T-cell (primary cell): ENCODE measurements around the gene GABRD. TPM values are rescaled to one million over a fixed set of nuclear protein-coding genes. Genes with fewer than 3 reads are reported as not detected.
"Not testable (repeated sequence)": the region's sequence is repeated elsewhere in the genome, so short reads cannot be mapped to it uniquely, and the experiment has no call there.

Source experiments
- ATAC-seq, 4 experiments: fragments of 200-7000 bp in 3 of 4; fragments of 150-1000 bp in 1 of 4; cut with Tn5 transposase; replicated peaks in 1 of 4; 1 replicate in 3 of 4; 2 replicates in 1 of 4; pipeline ENCODE4 v1.10.0; 2021; ENCODE audit warnings: moderate library complexity in 3 of 4, mild to moderate bottlenecking in 2 of 4, moderate number of reproducible peaks in 1 of 4
- CTCF ChIA-PET, 2 donors: fragments of 300-600 bp; sonication (Branson Sonifier 250); formaldehyde crosslinking; loops; one replicate each; lab custom pipeline; 2022; ENCODE audit warnings: antibody characterized with exemption in 2 of 2; lab: Charles Lee
- POLR2A ChIA-PET, 2 donors: fragments of 300-600 bp; sonication (Branson Sonifier 250); formaldehyde crosslinking; loops; one replicate each; lab custom pipeline; 2022; ENCODE audit warnings: antibody characterized with exemption in 2 of 2; lab: Charles Lee
- DNase-seq, 35 experiments: peaks; one replicate each; pipeline versions ENCODE4 v3.0.0 to v3.0.0-alpha.2; 2013 to 2023
- H3K27ac ChIP-seq: one replicate; pipeline ENCODE4 v1.5.1; 2013; ENCODE audit warnings: low read length
- H3K27me3 ChIP-seq, 2 experiments: replicated peaks in 1 of 2; 1 replicate in 1 of 2; 2 replicates in 1 of 2; pipeline versions ENCODE4 v1.6.1 to v1.7.0; 2013; ENCODE audit warnings: low read length in 1 of 2, mixed read lengths in 1 of 2; ENCODE audit not compliant: control insufficient read depth in 2 of 2, insufficient read depth in 2 of 2; ENCODE audit errors: extremely low read depth in 1 of 2
- H3K36me3 ChIP-seq, 2 donors: 1 replicate in 1 of 2; 2 replicates in 1 of 2; pipeline versions ENCODE4 v1.6.1 to v1.7.0; 2013; ENCODE audit warnings: low read length in 1 of 2; ENCODE audit not compliant: control insufficient read depth in 2 of 2, insufficient read depth in 1 of 2; ENCODE audit errors: extremely low read depth in 1 of 2
- H3K4me1 ChIP-seq, 2 experiments: 1 replicate in 1 of 2; 2 replicates in 1 of 2; pipeline versions ENCODE4 v1.6.1 to v1.7.0; 2013; ENCODE audit warnings: low read length in 2 of 2, mixed read lengths in 1 of 2; ENCODE audit not compliant: insufficient read depth in 2 of 2, control insufficient read depth in 1 of 2; ENCODE audit errors: extremely low read depth in 1 of 2
- H3K4me3 ChIP-seq, 2 donors: 1 replicate in 1 of 2; 2 replicates in 1 of 2; pipeline versions ENCODE4 v1.5.1 to v1.7.0; 2013; ENCODE audit warnings: mild to moderate bottlenecking in 2 of 2, low read length in 1 of 2, moderate library complexity in 1 of 2; ENCODE audit not compliant: control insufficient read depth in 1 of 2; ENCODE audit errors: extremely low read depth in 1 of 2
- H3K9me3 ChIP-seq: 2 replicates; pipeline ENCODE4 v1.7.0; 2013
- H3K27ac Mint-ChIP-seq, 2 donors: one replicate each; pipeline ENCODE4 v1.8.0; 2020 to 2021; ENCODE audit warnings: mild to moderate bottlenecking in 2 of 2, mixed read lengths in 2 of 2
- H3K27me3 Mint-ChIP-seq, 2 donors: one replicate each; pipeline ENCODE4 v1.8.0; 2021 to 2022; ENCODE audit warnings: mixed read lengths in 2 of 2
- H3K36me3 Mint-ChIP-seq: one replicate; pipeline ENCODE4 v1.8.0; 2021; ENCODE audit warnings: mixed read lengths
- H3K4me1 Mint-ChIP-seq, 3 donors: one replicate each; pipeline ENCODE4 v1.8.0; 2020 to 2022; ENCODE audit warnings: mixed read lengths in 3 of 3, mild to moderate bottlenecking in 1 of 3
- H3K4me3 Mint-ChIP-seq, 3 donors: one replicate each; pipeline ENCODE4 v1.8.0; 2020 to 2022; ENCODE audit warnings: mild to moderate bottlenecking in 3 of 3, mixed read lengths in 3 of 3, moderate library complexity in 3 of 3
- H3K9me3 Mint-ChIP-seq, 3 donors: one replicate each; pipeline ENCODE4 v1.8.0; 2020 to 2022; ENCODE audit warnings: mixed read lengths in 3 of 3
- WGBS: methylation state at CpG from one replicate; pipeline ENCODE4 v1.1.5; 2013; ENCODE audit warnings: missing lambda C conversion rate; ENCODE audit not compliant: insufficient coverage; 5-methylcytosine and 5-hydroxymethylcytosine counted together
- total RNA-seq, 35 experiments: library from RNA in 6 of 35; stranded (reverse) in 6 of 35; fragments of 120-200 nt in 1 of 35; gene quantifications; one replicate each; pipeline versions ENCODE4 v1.2.1 to v1.2.4 and lab custom pipeline; 2013 to 2026

GABRD gene
- total RNA-seq, 5 donors from 2014 or later (not counting 1 experiment from before 2014, with no cell fraction given): 1.1 TPM; not detected in 4

- H3K36me3 Mint-ChIP-seq: no peaks in the 10 kb centered on the region
- H3K27ac ChIP-seq: no peak overlapping the region
- H3K9me3 ChIP-seq: no peaks in the 10 kb centered on the region
- peaks cover 7% of the 10 kb centered on the region in 2 donors for H3K27me3 Mint-ChIP-seq
- WGBS: 95% methylated on average over 41 of the region's 61 CpGs
- DNase-seq (no peak), ATAC-seq (no peak)
- H3K4me3 Mint-ChIP-seq: no peak overlapping the region
- peaks cover 0 to 15% of the 10 kb centered on the region in 2 experiments for H3K27me3 ChIP-seq
- H3K9me3 Mint-ChIP-seq: no peaks in the 10 kb centered on the region
- H3K4me3 ChIP-seq: no peak overlapping the region
- no peak overlapping the region for H3K27ac Mint-ChIP-seq
- H3K4me1 ChIP-seq: no peaks in the 10 kb centered on the region
- H3K36me3 ChIP-seq: no peaks in the 10 kb centered on the region
- ChIA-PET CTCF (no interaction called here), POLR2A (no interaction called here)
- H3K4me1 Mint-ChIP-seq: no peaks in the 10 kb centered on the region
Measured at GRCh38 chr1:1979482-1980165, 39.5 kb upstream of the GABRD start.

GRCh38 chr1:1980467-1981141, 38.5 kb upstream of the GABRD start:
- Histone ChIP-seq H3K4me1 (no peaks in the 10 kb centered on the region), H3K36me3 (no peaks in the 10 kb centered on the region), H3K4me3 (no peak overlapping the region), H3K27ac (no peak overlapping the region), H3K27me3 (peaks cover 0 to 18% of the 10 kb centered on the region in 2 experiments), H3K9me3 (no peaks in the 10 kb centered on the region)
- DNase-seq (no peak), ATAC-seq (no peak)
- Mint-ChIP-seq H3K4me3 (no peak overlapping the region), H3K27ac (no peak overlapping the region), H3K36me3 (no peaks in the 10 kb centered on the region), H3K9me3 (no peaks in the 10 kb centered on the region), H3K27me3 (peaks cover 0 to under 1% of the 10 kb centered on the region in 2 donors), H3K4me1 (no peaks in the 10 kb centered on the region)
- WGBS: 90% methylated on average over 40 of the region's 42 CpGs
- ChIA-PET CTCF (no interaction called here), POLR2A (no interaction called here)

- CTCF ChIA-PET: no interaction called here
Measured at GRCh38 chr1:1981142-1981500, 38.0 kb upstream of the GABRD start.

GRCh38 chr1:1981631-1982327, 37.4 kb upstream of the GABRD start:
- H3K4me1 ChIP-seq, H3K36me3 Mint-ChIP-seq, H3K27me3 Mint-ChIP-seq, ATAC-seq, H3K9me3 Mint-ChIP-seq, DNase-seq, H3K4me3 Mint-ChIP-seq, H3K9me3 ChIP-seq, H3K36me3 ChIP-seq, POLR2A ChIA-PET, CTCF ChIA-PET, H3K27ac ChIP-seq, H3K4me3 ChIP-seq, H3K4me1 Mint-ChIP-seq, H3K27ac Mint-ChIP-seq: not testable (repeated sequence)
- peaks cover 0 to 22% of the 10 kb centered on the region in 2 experiments for H3K27me3 ChIP-seq
- WGBS: 90% methylated on average over 59 of the region's 73 CpGs

More at GRCh38 chr1:1981142-1981500, 38.0 kb upstream of the GABRD start:
- ATAC-seq (no peak), DNase-seq (no peak)
- WGBS: 91% methylated on average over 24 of the region's 26 CpGs
- H3K4me1 Mint-ChIP-seq: no peaks in the 10 kb centered on the region
- Histone ChIP-seq H3K9me3 (no peaks in the 10 kb centered on the region), H3K27ac (no peak overlapping the region), H3K27me3 (peaks cover 0 to 18% of the 10 kb centered on the region in 2 experiments), H3K4me3 (no peak overlapping the region), H3K4me1 (no peaks in the 10 kb centered on the region), H3K36me3 (no peaks in the 10 kb centered on the region)
- no peaks in the 10 kb centered on the region for H3K9me3 Mint-ChIP-seq
- no peak overlapping the region for H3K4me3 Mint-ChIP-seq
- H3K36me3 Mint-ChIP-seq: no peaks in the 10 kb centered on the region
- POLR2A ChIA-PET: no interaction called here
- no peak overlapping the region for H3K27ac Mint-ChIP-seq
- H3K27me3 Mint-ChIP-seq: no peaks in the 10 kb centered on the region

- 90% methylated on average over 27 of the region's 36 CpGs for WGBS
- no peak overlapping the region for H3K4me3 Mint-ChIP-seq
- H3K27me3 Mint-ChIP-seq: peaks cover 0 to 3% of the 10 kb centered on the region in 2 donors
- no peaks in the 10 kb centered on the region for H3K4me1 ChIP-seq
- DNase-seq (no peak), ATAC-seq (no peak)
- no peaks in the 10 kb centered on the region for H3K9me3 Mint-ChIP-seq
- no peaks in the 10 kb centered on the region for H3K36me3 Mint-ChIP-seq
- no peak overlapping the region for H3K27ac Mint-ChIP-seq
- ChIA-PET CTCF (no interaction called here), POLR2A (no interaction called here)
- H3K27ac ChIP-seq: no peak overlapping the region
- H3K36me3 ChIP-seq: no peaks in the 10 kb centered on the region
- no peak overlapping the region for H3K4me3 ChIP-seq
- H3K4me1 Mint-ChIP-seq: no peaks in the 10 kb centered on the region
- H3K9me3 ChIP-seq: no peaks in the 10 kb centered on the region
- peaks cover 0 to 29% of the 10 kb centered on the region in 2 experiments for H3K27me3 ChIP-seq
Measured at GRCh38 chr1:1982379-1983232, 36.5 kb upstream of the GABRD start.

- Histone ChIP-seq H3K27ac (no peak overlapping the region), H3K36me3 (no peaks in the 10 kb centered on the region), H3K27me3 (peaks cover 0 to 46% of the 10 kb centered on the region in 2 experiments), H3K9me3 (no peaks in the 10 kb centered on the region), H3K4me3 (no peak overlapping the region), H3K4me1 (peaks cover 2 to 6% of the 10 kb centered on the region in 2 experiments)
- peaks cover 5 to 12% (median 7%) of the 10 kb centered on the region in 3 donors for H3K4me1 Mint-ChIP-seq
- DNase-seq (no peak), ATAC-seq (no peak)
- no peaks in the 10 kb centered on the region for H3K9me3 Mint-ChIP-seq
- H3K27me3 Mint-ChIP-seq: peaks cover 3 to 15% of the 10 kb centered on the region in 2 donors
- 80% methylated on average over 17 of the region's 17 CpGs for WGBS
- no peak overlapping the region for H3K27ac Mint-ChIP-seq
- H3K36me3 Mint-ChIP-seq: no peaks in the 10 kb centered on the region
- POLR2A ChIA-PET: no interaction called here
- H3K4me3 Mint-ChIP-seq: no peak overlapping the region
- CTCF ChIA-PET: no interaction called here
Measured at GRCh38 chr1:1984560-1985070, 34.5 kb upstream of the GABRD start.
